Mesangial cell (primary cell): Measurements from ENCODE around the gene UBE3B. TPM values are rescaled to one million over a fixed set of nuclear protein-coding genes. Genes with fewer than 3 reads are reported as not detected.

Experiments used
- total RNA-seq: library from RNA; depleted of rRNA; stranded (reverse); fragments of >200 nt; gene quantifications from 2 replicates; pipeline ENCODE4 v1.2.3, GENCODE V29; 2015

UBE3B gene
- total RNA-seq = 26.0 and 29.8 TPM in 2 replicates

DNA sequence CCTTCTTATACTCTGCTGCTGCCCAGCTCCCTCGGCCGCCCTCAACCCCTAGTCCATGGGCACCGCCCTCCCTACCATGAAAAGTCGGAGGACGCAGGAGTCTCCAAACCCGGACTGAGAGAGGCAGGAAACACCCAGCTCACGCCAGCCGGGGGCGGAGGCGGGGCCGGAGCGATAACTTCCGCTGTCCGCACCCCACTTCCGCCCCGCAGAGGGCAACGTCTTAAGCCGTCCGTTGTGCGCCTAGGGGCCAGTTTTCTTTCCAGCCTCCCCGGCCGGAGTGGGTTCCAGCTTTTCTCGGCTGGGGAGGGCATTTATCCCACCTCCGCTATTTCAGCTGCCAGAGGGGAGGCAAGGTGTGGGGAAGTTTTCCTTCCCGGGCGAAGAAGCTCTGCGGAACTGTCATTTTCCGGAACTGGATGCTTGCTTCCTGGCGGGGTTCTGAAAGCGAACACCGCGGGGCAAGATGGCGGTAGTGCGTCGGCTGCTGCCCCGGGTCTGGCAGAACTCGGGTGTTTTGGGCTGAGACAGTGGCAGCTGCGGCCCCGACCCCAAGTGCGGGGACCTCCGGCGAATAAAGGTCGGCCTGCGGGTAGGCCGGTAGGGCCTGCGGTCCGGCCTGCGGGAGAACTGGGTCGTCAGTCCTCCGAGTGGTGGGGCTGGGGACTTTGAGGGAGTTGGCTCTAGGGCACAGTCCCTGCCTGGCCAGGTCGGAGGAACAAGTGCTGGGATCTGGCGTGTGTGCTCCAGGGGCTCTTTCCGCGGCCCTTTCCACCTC, at the start of gene UBE3B, which contains the start of gene KCTD10:
Gene UBE3B, plus strand, starts transcription at position 450 of the 778 bp plus-strand sequence. CDS start 5,918 bp downstream, outside the sequence.
Gene KCTD10, minus strand, starts transcription at position 116 of the 778 bp plus-strand sequence. Its CDS starts 38 bp downstream, at position 78.

DNA sequence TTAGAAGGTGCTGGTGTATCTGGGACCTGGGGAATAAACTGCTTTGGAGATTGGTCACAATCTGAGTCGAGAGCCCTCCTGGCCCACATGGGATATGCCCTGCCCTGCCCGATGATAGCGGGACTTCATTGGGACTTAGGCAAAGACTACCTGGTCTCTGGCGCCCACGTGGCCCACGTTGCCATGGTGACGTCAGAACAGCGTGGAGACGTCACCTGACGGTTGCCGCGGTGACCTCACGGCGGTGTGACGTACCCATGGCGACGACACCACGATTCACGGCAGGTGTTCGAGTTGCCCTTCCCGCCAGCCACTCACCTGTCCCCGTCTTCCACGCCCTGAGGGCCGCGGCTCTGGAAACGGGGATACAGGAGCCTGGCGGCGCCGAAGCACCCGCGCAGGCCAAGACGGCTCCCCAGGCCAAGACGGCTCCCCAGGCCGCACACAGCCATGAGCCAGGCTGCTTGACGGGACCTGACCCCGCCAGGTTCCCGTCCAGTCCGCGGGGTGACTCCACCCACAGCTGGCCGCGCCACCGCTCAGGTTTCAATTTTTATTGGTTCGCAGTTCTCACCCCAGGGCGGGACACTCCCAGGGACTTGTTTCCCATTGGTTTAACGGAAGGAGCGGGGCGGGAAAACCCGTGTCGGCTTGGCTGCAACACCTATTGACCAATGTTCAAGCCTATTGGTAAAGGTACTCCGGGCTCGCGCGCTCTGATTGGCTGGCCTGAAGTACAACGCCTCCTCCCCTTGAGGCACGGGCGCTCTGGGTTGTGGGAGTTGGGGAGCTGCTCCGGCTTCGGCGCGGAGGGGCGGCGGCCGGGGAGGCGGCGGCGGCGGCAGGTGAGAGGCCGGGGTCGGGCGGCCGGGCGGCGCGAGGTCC, 95.8 kb downstream of the UBE3B start, which contains the start of the genes MMAB and MVK:
Gene MMAB, minus strand, starts transcription at position 476 of the 885 bp plus-strand sequence. Its CDS starts 24 bp downstream, at position 452.
Gene MVK, plus strand, starts transcription at position 766 of the 885 bp plus-strand sequence. CDS start 1,029 bp downstream, outside the sequence.

Other genes starting within 250 kb of the UBE3B start
- not detected in 2 replicates for gene FOXN4, start 168.3 kb upstream of the UBE3B start, total RNA-seq
- gene MYO1H, start 129.7 kb upstream of the UBE3B start, total RNA-seq = not detected in 2 replicates
- 56.1 and 66.8 TPM in 2 replicates for gene KCTD10, start 334 bp upstream of the UBE3B start, total RNA-seq
- 45.0 and 63.6 TPM in 2 replicates for gene MMAB, start 95.9 kb downstream of the UBE3B start, total RNA-seq
- gene MVK, start 96.2 kb downstream of the UBE3B start, total RNA-seq = 30.8 and 35.2 TPM in 2 replicates
- 0.49 and 1.3 TPM in 2 replicates for gene FAM222A, start 236.2 kb downstream of the UBE3B start, total RNA-seq